ENCODE results near the gene INPP5A.
"Not testable (repeated sequence)": the region's sequence is repeated elsewhere in the genome, so short reads cannot be mapped to it uniquely, and the experiment has no call there.

The INPP5A gene

GRCh38 chr10:132725202-132725601, 187.6 kb downstream of the INPP5A start:
- no peak for DNase-seq (ENCODE audit: low read depth)

- no peak for DNase-seq (ENCODE audit: low read depth)
Measured at GRCh38 chr10:132726194-132726593, 188.6 kb downstream of the INPP5A start.

GRCh38 chr10:132726951-132727350, 189.4 kb downstream of the INPP5A start:
- no peak for DNase-seq (ENCODE audit: low read depth)

- DNase-seq (ENCODE audit: low read depth), result no peak
Measured at GRCh38 chr10:132727411-132727810, 189.8 kb downstream of the INPP5A start.

GRCh38 chr10:132728321-132728720, 190.7 kb downstream of the INPP5A start:
- no peak for DNase-seq (ENCODE audit: low read depth)

GRCh38 chr10:132728741-132729140, 191.2 kb downstream of the INPP5A start:
- no peak for DNase-seq (ENCODE audit: low read depth)

- no peak for DNase-seq (ENCODE audit: low read depth)
Measured at GRCh38 chr10:132729810-132730572, 192.4 kb downstream of the INPP5A start.

GRCh38 chr10:132730573-132730953, 193.0 kb downstream of the INPP5A start:
- no peak for DNase-seq (ENCODE audit: low read depth)

GRCh38 chr10:132732518-132732917, 194.9 kb downstream of the INPP5A start:
- DNase-seq (ENCODE audit: low read depth), result no peak

- DNase-seq (ENCODE audit: low read depth), result no peak
Measured at GRCh38 chr10:132733926-132734325, 196.3 kb downstream of the INPP5A start.

GRCh38 chr10:132735341-132735775, 197.8 kb downstream of the INPP5A start:
- DNase-seq (ENCODE audit: low read depth), result no peak

GRCh38 chr10:132735923-132736391, 198.4 kb downstream of the INPP5A start:
- DNase-seq (ENCODE audit: low read depth), result no peak

GRCh38 chr10:132737390-132738048, 199.9 kb downstream of the INPP5A start:
- DNase-seq (ENCODE audit: low read depth), result no peak

GRCh38 chr10:132738454-132739224, 201.1 kb downstream of the INPP5A start:
- DNase-seq (ENCODE audit: low read depth), result no peak

- DNase-seq (ENCODE audit: low read depth), result no peak
Measured at GRCh38 chr10:132739225-132739613, 201.6 kb downstream of the INPP5A start.

- DNase-seq (ENCODE audit: low read depth), result no peak
Measured at GRCh38 chr10:132740588-132740987, 203.0 kb downstream of the INPP5A start.

GRCh38 chr10:132742167-132742836, 204.7 kb downstream of the INPP5A start:
- DNase-seq (ENCODE audit: low read depth), result no peak

GRCh38 chr10:132742837-132743194, 205.2 kb downstream of the INPP5A start:
- DNase-seq (ENCODE audit: low read depth), result no peak

GRCh38 chr10:132743196-132743924, 205.8 kb downstream of the INPP5A start:
- not testable (repeated sequence) for DNase-seq (ENCODE audit: low read depth)

- DNase-seq (ENCODE audit: low read depth), result no peak
Measured at GRCh38 chr10:132743925-132744490, 206.4 kb downstream of the INPP5A start.

GRCh38 chr10:132744839-132745238, 207.3 kb downstream of the INPP5A start:
- DNase-seq (ENCODE audit: low read depth), result no peak

Measured in stimulated activated CD8-positive, alpha-beta memory T cell treated with anti-CD3 and anti-CD28 coated beads, Interleukin-4, amount 100 ng/mL, for 24 hours (primary cell).